ENCODE measurements around the gene LPAR3. TPM values are rescaled to one million over a fixed set of nuclear protein-coding genes. Genes with fewer than 3 reads are reported as not detected.
A peak's percentile ranks its signal among the peaks of the same experiment; 100 is the strongest.

The LPAR3 gene
- total and polyA plus RNA-seq, 2 donors (not counting 1 experiment from before 2014, with no cell fraction given) = 1.8 to 7.6 TPM

GRCh38 chr1:84773933-84774497 is 119.0 kb downstream of the LPAR3 start:
- no peak overlapping the region for H3K9ac ChIP-seq (ENCODE audit: insufficient read depth, low read length)
- H3K4me1 ChIP-seq (ENCODE audit: control insufficient read depth, extremely low read depth, insufficient read depth, low read length) = peaks cover 2% of the 10 kb centered on the region
- H3K36me3 ChIP-seq (ENCODE audit: control insufficient read depth, insufficient read depth, low read length) = no peaks in the 10 kb centered on the region
- no peaks in the 10 kb centered on the region for H3K9me3 ChIP-seq (ENCODE audit: control insufficient read depth, insufficient read depth, low read depth, low read length)
- TF ChIP-seq CTCF (conservative IDR thresholded peaks at IDR 0.05 in 1 of 2, IDR thresholded peaks at IDR 0.05 in 1 of 2; ENCODE audit: low read depth in 1 of 2, low read length in 2 of 2) (no peak), EZH2 (IDR thresholded peaks at IDR 0.05; ENCODE audit: low read length, missing control alignments) (no peak)
- no peaks in the 10 kb centered on the region for H4K20me1 ChIP-seq (ENCODE audit: control insufficient read depth, extremely low read depth, insufficient read depth, low read length)
- DNase-seq (ENCODE audit: low read depth in 2 of 2) = no peak
- no peaks in the 10 kb centered on the region for H3K79me2 ChIP-seq (ENCODE audit: control insufficient read depth, insufficient read depth, low read length)
- H3K27me3 ChIP-seq (ENCODE audit: control insufficient read depth, insufficient read depth, low read length) = no peaks in the 10 kb centered on the region
- H2AFZ ChIP-seq (ENCODE audit: low read length) = no peak overlapping the region
- no peak overlapping the region for H3K4me2 ChIP-seq (ENCODE audit: extremely low read depth, insufficient read depth, low read length)
- no peak overlapping the region for H3K27ac ChIP-seq (ENCODE audit: insufficient read depth, low read length)
- H3K4me3 ChIP-seq (replicated peaks in 1 of 4; ENCODE audit: control extremely low read depth in 1 of 4, insufficient read depth in 1 of 4, low read depth in 3 of 4, low read length in 4 of 4) = no peak overlapping the region

- DNase-seq (ENCODE audit: low read depth in 2 of 2) = no peak
Measured at GRCh38 chr1:84773195-84773594, 119.8 kb downstream of the LPAR3 start.

GRCh38 chr1:84772428-84772943 is 120.5 kb downstream of the LPAR3 start:
- no peak overlapping the region for H3K9ac ChIP-seq (ENCODE audit: insufficient read depth, low read length)
- no peaks in the 10 kb centered on the region for H3K36me3 ChIP-seq (ENCODE audit: control insufficient read depth, insufficient read depth, low read length)
- H2AFZ ChIP-seq (ENCODE audit: low read length) = no peak overlapping the region
- H3K27me3 ChIP-seq (ENCODE audit: control insufficient read depth, insufficient read depth, low read length) = no peaks in the 10 kb centered on the region
- no peaks in the 10 kb centered on the region for H3K9me3 ChIP-seq (ENCODE audit: control insufficient read depth, insufficient read depth, low read depth, low read length)
- H3K27ac ChIP-seq (ENCODE audit: insufficient read depth, low read length) = no peak overlapping the region
- TF ChIP-seq CTCF (conservative IDR thresholded peaks at IDR 0.05 in 1 of 2, IDR thresholded peaks at IDR 0.05 in 1 of 2; ENCODE audit: low read depth in 1 of 2, low read length in 2 of 2) (peak; percentile 93 to 96), EZH2 (IDR thresholded peaks at IDR 0.05; ENCODE audit: low read length, missing control alignments) (no peak)
- H4K20me1 ChIP-seq (ENCODE audit: control insufficient read depth, extremely low read depth, insufficient read depth, low read length) = no peaks in the 10 kb centered on the region
- H3K4me1 ChIP-seq (ENCODE audit: control insufficient read depth, extremely low read depth, insufficient read depth, low read length) = peaks cover 2% of the 10 kb centered on the region
- peak; percentile 68 to 88 for DNase-seq (ENCODE audit: low read depth in 2 of 2)
- H3K4me3 ChIP-seq (replicated peaks in 1 of 4; ENCODE audit: control extremely low read depth in 1 of 4, insufficient read depth in 1 of 4, low read depth in 3 of 4, low read length in 4 of 4) = no peak overlapping the region
- H3K4me2 ChIP-seq (ENCODE audit: extremely low read depth, insufficient read depth, low read length) = no peak overlapping the region
- H3K79me2 ChIP-seq (ENCODE audit: control insufficient read depth, insufficient read depth, low read length) = no peaks in the 10 kb centered on the region

More at GRCh38 chr1:84773195-84773594, 119.8 kb downstream of the LPAR3 start:
- H3K4me1 ChIP-seq (ENCODE audit: control insufficient read depth, extremely low read depth, insufficient read depth, low read length) = peaks cover 2% of the 10 kb centered on the region
- no peaks in the 10 kb centered on the region for H4K20me1 ChIP-seq (ENCODE audit: control insufficient read depth, extremely low read depth, insufficient read depth, low read length)
- no peak overlapping the region for H3K27ac ChIP-seq (ENCODE audit: insufficient read depth, low read length)
- H3K79me2 ChIP-seq (ENCODE audit: control insufficient read depth, insufficient read depth, low read length) = no peaks in the 10 kb centered on the region
- no peaks in the 10 kb centered on the region for H3K27me3 ChIP-seq (ENCODE audit: control insufficient read depth, insufficient read depth, low read length)
- TF ChIP-seq CTCF (conservative IDR thresholded peaks at IDR 0.05 in 1 of 2, IDR thresholded peaks at IDR 0.05 in 1 of 2; ENCODE audit: low read depth in 1 of 2, low read length in 2 of 2) (no peak), EZH2 (IDR thresholded peaks at IDR 0.05; ENCODE audit: low read length, missing control alignments) (no peak)
- H2AFZ ChIP-seq (ENCODE audit: low read length) = no peak overlapping the region
- no peak overlapping the region for H3K4me3 ChIP-seq (replicated peaks in 1 of 4; ENCODE audit: control extremely low read depth in 1 of 4, insufficient read depth in 1 of 4, low read depth in 3 of 4, low read length in 4 of 4)
- no peak overlapping the region for H3K9ac ChIP-seq (ENCODE audit: insufficient read depth, low read length)
- no peak overlapping the region for H3K4me2 ChIP-seq (ENCODE audit: extremely low read depth, insufficient read depth, low read length)
- H3K9me3 ChIP-seq (ENCODE audit: control insufficient read depth, insufficient read depth, low read depth, low read length) = no peaks in the 10 kb centered on the region
- H3K36me3 ChIP-seq (ENCODE audit: control insufficient read depth, insufficient read depth, low read length) = no peaks in the 10 kb centered on the region

Data from fibroblast of lung (primary cell).